Suprapubic skin (tissue), 4 donors: ENCODE results near the gene AMBRA1.

Experiments
- POLR2A ChIP-seq, 2 donors: fragments of 450-650 bp; IDR thresholded peaks; one replicate each; pipeline ENCODE4 v1.6.1; 2017; ENCODE audit warnings: antibody characterized with exemption in 2 of 2, mild to moderate bottlenecking in 2 of 2, moderate library complexity in 2 of 2
- POLR2AphosphoS5 ChIP-seq, 3 donors: sonication (generic); formaldehyde crosslinking; IDR thresholded peaks; one replicate each; pipeline ENCODE4 v1.6.1; 2017; ENCODE audit warnings: antibody characterized with exemption in 3 of 3
- TF ChIP-seq, protein P1 (sequence below), 2 donors: fragments of 200-600 bp in 1 of 2; fragments of 450-650 bp in 1 of 2; sonication (generic) in 1 of 2; IDR thresholded peaks; one replicate each; pipeline ENCODE4 v1.5.1; 2016 to 2019; ENCODE audit warnings: antibody characterized with exemption in 2 of 2, mild to moderate bottlenecking in 1 of 2, moderate library complexity in 1 of 2

DNA sequence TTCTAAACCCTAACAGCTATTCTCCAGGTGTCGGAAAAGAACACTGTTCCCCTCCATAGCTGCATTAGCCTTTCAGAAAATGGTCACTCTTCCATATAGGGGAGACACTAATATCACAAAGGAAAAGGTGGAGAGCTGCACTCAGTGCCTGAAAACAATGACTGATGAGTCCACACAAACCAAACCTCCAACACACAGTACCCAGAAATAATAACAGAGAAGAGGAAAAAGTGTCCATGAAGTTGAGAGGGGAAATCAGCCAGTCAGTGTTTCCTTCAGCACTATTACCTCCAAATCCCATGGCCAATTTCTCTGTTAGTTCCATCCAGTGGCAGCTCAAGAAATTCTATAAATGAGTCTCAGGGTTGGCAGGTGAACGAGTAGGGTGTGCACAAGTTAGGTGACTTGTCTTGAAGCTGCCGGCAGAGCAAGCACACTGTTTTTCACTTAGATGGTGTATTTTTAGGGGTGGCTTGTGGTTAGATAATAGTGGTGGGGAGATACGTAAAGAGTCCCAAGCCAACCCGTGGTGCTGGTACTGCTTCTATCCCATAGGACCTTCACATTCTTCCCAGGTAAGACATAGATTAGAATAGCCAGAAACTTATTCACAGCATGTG lies 117.8 kb downstream of the AMBRA1 start:
- TF ChIP-seq, protein P1, sequence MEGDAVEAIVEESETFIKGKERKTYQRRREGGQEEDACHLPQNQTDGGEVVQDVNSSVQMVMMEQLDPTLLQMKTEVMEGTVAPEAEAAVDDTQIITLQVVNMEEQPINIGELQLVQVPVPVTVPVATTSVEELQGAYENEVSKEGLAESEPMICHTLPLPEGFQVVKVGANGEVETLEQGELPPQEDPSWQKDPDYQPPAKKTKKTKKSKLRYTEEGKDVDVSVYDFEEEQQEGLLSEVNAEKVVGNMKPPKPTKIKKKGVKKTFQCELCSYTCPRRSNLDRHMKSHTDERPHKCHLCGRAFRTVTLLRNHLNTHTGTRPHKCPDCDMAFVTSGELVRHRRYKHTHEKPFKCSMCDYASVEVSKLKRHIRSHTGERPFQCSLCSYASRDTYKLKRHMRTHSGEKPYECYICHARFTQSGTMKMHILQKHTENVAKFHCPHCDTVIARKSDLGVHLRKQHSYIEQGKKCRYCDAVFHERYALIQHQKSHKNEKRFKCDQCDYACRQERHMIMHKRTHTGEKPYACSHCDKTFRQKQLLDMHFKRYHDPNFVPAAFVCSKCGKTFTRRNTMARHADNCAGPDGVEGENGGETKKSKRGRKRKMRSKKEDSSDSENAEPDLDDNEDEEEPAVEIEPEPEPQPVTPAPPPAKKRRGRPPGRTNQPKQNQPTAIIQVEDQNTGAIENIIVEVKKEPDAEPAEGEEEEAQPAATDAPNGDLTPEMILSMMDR (IDR thresholded peaks at IDR 0.05), result no peak
- TF ChIP-seq POLR2A (IDR thresholded peaks at IDR 0.05) (no peak), POLR2AphosphoS5 (IDR thresholded peaks at IDR 0.05) (no peak)
